Measurements from ENCODE around the gene NCL.

DNA sequence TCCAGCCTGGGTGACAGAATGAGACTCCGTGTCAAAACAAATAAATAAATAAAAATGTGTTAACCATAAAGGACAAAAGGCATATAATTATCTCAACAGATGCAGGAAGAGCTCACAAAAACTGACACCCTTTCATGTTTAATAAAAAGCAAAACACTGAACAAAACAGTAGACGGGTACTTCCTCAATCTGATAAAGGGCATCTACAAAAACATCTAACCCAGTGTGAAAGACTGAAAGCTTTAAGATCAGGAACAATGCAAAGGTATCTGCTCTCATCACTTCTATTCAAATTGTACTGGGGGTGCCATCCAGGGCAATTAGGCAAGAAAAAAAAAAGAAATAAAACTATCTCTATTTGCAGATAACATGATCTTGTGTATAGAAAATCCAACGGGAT, 11.7 kb upstream of the NCL start:
- TF ChIP-seq, protein P1, sequence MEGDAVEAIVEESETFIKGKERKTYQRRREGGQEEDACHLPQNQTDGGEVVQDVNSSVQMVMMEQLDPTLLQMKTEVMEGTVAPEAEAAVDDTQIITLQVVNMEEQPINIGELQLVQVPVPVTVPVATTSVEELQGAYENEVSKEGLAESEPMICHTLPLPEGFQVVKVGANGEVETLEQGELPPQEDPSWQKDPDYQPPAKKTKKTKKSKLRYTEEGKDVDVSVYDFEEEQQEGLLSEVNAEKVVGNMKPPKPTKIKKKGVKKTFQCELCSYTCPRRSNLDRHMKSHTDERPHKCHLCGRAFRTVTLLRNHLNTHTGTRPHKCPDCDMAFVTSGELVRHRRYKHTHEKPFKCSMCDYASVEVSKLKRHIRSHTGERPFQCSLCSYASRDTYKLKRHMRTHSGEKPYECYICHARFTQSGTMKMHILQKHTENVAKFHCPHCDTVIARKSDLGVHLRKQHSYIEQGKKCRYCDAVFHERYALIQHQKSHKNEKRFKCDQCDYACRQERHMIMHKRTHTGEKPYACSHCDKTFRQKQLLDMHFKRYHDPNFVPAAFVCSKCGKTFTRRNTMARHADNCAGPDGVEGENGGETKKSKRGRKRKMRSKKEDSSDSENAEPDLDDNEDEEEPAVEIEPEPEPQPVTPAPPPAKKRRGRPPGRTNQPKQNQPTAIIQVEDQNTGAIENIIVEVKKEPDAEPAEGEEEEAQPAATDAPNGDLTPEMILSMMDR (IDR thresholded peaks at IDR 0.05; ENCODE audit: low read length): no peak
- no peak for TF ChIP-seq EZH2 (IDR thresholded peaks at IDR 0.05; ENCODE audit: borderline replicate concordance, low read length)
